Ishikawa (cell line): Measurements from ENCODE around the gene KCNN1.

Source experiments
- CREB1 ChIP-seq: IDR thresholded peaks from 2 replicates; pipeline ENCODE4 v1.6.1; 2012; ENCODE audit warnings: low read depth
- EGR1 ChIP-seq: IDR thresholded peaks from 2 replicates; pipeline ENCODE4 v1.6.1; 2012
- EP300 ChIP-seq: IDR thresholded peaks from 2 replicates; pipeline ENCODE4 v1.6.1; 2012; ENCODE audit warnings: borderline replicate concordance
- FOXM1 ChIP-seq: IDR thresholded peaks from 2 replicates; pipeline ENCODE4 v1.6.1; 2012; ENCODE audit warnings: low read depth, borderline replicate concordance
- MAX ChIP-seq: IDR thresholded peaks from 2 replicates; pipeline ENCODE4 v1.6.1; 2012
- RAD21 ChIP-seq: IDR thresholded peaks from 2 replicates; pipeline ENCODE4 v1.6.1; 2012; ENCODE audit warnings: low read depth
- REST ChIP-seq: IDR thresholded peaks from 2 replicates; pipeline ENCODE4 v1.6.1; 2012; ENCODE audit warnings: low read depth, mild to moderate bottlenecking
- TAF1 ChIP-seq: IDR thresholded peaks from 2 replicates; pipeline ENCODE4 v1.6.1; 2012; ENCODE audit warnings: low read depth, mild to moderate bottlenecking
- TCF12 ChIP-seq: IDR thresholded peaks from 2 replicates; pipeline ENCODE4 v1.6.1; 2012; ENCODE audit warnings: low read depth
- TEAD4 ChIP-seq: IDR thresholded peaks from 2 replicates; pipeline ENCODE4 v1.6.1; 2012
- USF1 ChIP-seq: IDR thresholded peaks from 2 replicates; pipeline ENCODE4 v1.6.1; 2012
- YY1 ChIP-seq: IDR thresholded peaks from 2 replicates; pipeline ENCODE4 v1.6.1; 2012; ENCODE audit warnings: low read depth
- ZBTB7A ChIP-seq: IDR thresholded peaks from 2 replicates; pipeline ENCODE4 v1.6.1; 2012; ENCODE audit warnings: low read depth

GRCh38 chr19:17951157-17951989 is 15.5 kb upstream of the KCNN1 start:
- TF ChIP-seq FOXM1: no peak
- no peak; the same call in 1 of the 2 replicates for TF ChIP-seq ZBTB7A
- TF ChIP-seq REST: no peak
- TF ChIP-seq CREB1: no peak
- no peak for TF ChIP-seq YY1
- no peak for TF ChIP-seq TAF1
- TF ChIP-seq RAD21: no peak
- no peak for TF ChIP-seq EGR1
- TF ChIP-seq TEAD4: no peak
- no peak for TF ChIP-seq MAX
- no peak for TF ChIP-seq TCF12
- no peak for TF ChIP-seq EP300
- TF ChIP-seq USF1: no peak
